HAP-1 (cell line): ENCODE results near the gene OXER1.

Experiments used
- DNase-seq, 2 experiments: peaks; one replicate each; pipeline ENCODE4 v3.0.0-alpha.2; 2016 to 2020; ENCODE audit warnings: low spot score in 2 of 2
- H3K27me3 ChIP-seq: fragments of 250-450 bp; sonication (Bioruptor Pico); 2 replicates; pipeline ENCODE4 v1.5.1; 2020; ENCODE audit warnings: low read depth, mild to moderate bottlenecking, moderate library complexity
- H3K36me3 ChIP-seq: fragments of 250-450 bp; sonication (Bioruptor Pico); replicated peaks from 2 replicates; pipeline ENCODE4 v1.5.1; 2020; ENCODE audit warnings: mild to moderate bottlenecking
- H3K4me1 ChIP-seq: fragments of 250-450 bp; sonication (Bioruptor Pico); 2 replicates; pipeline ENCODE4 v1.5.1; 2020; ENCODE audit warnings: mild to moderate bottlenecking
- H3K4me3 ChIP-seq: fragments of 250-450 bp; sonication (Bioruptor Pico); 2 replicates; pipeline ENCODE4 v1.5.1; 2020; ENCODE audit warnings: mild to moderate bottlenecking, moderate library complexity
- H3K9me3 ChIP-seq: fragments of 250-450 bp; sonication (Bioruptor Pico); 2 replicates; pipeline ENCODE4 v1.5.1; 2020; ENCODE audit warnings: mild to moderate bottlenecking, moderate library complexity
- in situ Hi-C: fragments of 300-500 bp; cut with MboI; formaldehyde crosslinking; loops from 3 replicates; pipeline ENCODE4 v1.14.3; 2020; ENCODE audit warnings: low sequenced_read_pairs, inconsistent platforms, mixed read lengths

OXER1 gene

DNA sequence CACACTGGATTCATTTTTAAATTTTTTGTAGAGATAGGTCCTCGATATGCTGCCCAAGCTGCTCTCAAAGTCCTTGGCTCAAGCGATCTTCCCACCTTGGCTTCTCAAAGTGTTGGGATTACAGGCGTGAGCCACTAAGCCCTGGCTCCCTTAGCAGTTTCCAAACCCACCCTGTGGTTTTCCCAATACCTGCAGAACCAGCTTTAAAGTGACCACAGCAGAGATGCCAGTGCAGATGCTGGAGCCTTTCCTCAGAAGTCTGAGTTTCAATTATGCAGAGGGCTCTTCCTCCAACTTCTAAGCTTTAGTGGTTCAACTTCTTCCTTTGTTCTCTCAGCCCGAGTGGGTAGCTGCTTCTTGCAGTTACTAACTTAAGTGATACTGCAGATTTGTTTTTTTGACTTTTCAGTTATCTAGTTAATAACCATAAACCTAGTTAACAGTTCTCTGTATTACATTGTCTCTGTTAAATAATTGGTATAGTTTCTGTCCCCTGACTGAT, 36.6 kb upstream of the OXER1 start:
- no peaks in the 10 kb centered on the region for H3K4me1 ChIP-seq
- no peaks in the 10 kb centered on the region for H3K27me3 ChIP-seq
- in situ Hi-C loops = no loop called here
- no peak for DNase-seq
- H3K9me3 ChIP-seq = no peaks in the 10 kb centered on the region
- H3K4me3 ChIP-seq = no peak overlapping the region
- no peaks in the 10 kb centered on the region for H3K36me3 ChIP-seq

DNA sequence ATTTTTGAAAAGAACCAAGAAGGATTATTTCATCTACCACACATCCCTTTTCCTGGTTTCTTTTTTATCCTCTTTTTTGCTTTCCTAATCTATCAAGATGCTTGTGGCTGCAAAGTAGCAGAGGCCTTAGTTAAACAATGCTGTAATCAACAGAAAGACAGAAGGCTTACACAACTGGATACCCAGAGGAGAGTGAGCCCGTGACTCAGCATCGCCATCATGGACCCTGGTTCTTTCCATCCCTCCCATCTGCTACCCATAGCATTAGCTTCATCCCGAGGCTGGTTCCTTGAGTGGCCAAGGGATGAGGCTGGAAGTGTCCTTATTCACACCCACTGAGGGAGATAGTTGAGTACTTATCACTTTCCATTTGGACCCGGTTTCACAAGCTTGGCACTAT, 35.9 kb upstream of the OXER1 start:
- Histone ChIP-seq H3K27me3 (no peaks in the 10 kb centered on the region), H3K4me3 (no peak overlapping the region), H3K4me1 (peaks cover 1% of the 10 kb centered on the region), H3K9me3 (no peaks in the 10 kb centered on the region), H3K36me3 (no peaks in the 10 kb centered on the region)
- no peak for DNase-seq
- in situ Hi-C loops = no loop called here

DNA sequence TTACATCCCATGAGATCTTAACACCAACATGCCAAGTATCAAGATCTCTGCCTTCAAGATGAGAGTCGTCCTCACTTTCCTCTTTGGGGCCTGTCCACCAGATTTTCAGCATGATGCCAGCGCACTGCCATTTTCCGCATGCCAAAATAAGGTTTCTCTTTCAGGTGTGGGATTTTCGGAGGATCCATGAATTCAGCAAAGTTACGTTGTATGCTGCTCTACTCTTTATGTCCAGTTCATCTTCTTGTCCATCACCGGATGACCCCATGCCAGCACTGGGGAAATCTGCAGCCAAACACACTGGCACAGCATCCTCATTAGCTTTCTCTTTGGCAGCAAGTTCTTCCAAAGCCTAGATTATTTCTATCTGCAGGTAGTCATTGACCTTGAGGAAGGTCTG, 33.3 kb upstream of the OXER1 start:
- no peak for DNase-seq
- Histone ChIP-seq H3K9me3 (no peaks in the 10 kb centered on the region), H3K36me3 (no peaks in the 10 kb centered on the region; the same call in 1 of the 2 replicates), H3K27me3 (no peaks in the 10 kb centered on the region), H3K4me1 (peaks cover 13% of the 10 kb centered on the region), H3K4me3 (no peak overlapping the region)
- in situ Hi-C loops = no loop called here

DNA sequence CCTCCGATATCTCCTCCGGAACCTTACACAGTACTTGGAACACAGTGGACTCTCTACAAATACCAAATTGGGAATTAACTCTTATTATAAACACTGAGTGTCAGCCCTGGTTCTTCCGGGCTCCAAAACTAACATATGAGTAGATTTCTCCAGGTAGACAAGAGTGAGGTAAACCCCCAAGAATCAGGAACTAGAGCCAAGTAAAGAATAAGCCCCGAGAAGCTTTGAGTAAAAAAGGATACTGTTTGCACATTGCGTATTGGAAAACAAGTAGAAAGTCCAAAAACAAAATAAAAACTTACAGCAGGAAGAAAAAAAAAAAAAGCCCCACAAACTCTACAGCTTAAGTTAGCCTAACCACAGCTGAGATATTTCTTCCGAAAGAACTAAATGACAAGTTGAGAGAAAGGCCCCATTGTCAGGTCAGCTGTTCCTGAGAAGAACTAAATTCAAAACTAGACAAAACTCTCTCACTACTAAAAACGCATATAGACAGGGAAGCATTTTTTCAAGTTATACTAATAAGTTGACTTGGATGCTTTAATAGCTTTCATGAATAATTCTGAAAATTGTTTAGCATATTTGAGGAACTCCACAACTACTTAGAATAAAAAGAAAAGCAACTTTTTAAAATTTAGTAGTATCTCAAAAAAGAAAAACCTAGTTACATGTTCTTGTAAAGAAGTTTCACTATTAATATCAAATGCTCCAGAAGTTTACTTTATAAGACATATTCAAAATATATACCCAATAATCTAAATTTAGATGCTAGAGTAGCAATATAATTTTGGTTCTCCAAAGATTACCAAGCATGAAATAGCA, 32.7 kb upstream of the OXER1 start:
- H3K4me1 ChIP-seq = peaks cover 17% of the 10 kb centered on the region

DNA sequence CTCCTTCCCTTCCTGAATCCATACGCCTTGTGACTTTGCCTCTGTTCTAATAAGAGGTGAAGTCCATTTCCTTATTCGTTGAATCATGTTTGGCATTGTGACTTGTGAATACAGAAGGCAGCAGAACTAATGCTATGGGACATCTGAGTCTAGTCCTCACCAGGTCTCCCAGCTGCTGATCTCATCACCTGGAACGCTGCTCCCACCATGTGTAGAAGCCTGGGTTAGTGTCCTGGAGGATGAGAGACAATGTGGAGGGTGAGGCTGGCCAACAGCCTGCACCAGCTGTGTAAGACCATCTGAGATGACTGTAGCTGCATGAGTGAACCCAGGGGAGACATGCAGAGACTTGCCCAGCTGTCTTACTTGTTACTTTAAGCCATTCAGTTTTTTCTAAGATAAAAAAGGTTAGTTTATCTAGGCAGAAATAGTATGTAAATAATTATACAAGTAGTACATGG, 31.9 kb upstream of the OXER1 start:
- no peak for DNase-seq
- in situ Hi-C loops = no loop called here
- Histone ChIP-seq H3K36me3 (no peaks in the 10 kb centered on the region; the same call in 1 of the 2 replicates), H3K4me3 (no peak overlapping the region), H3K4me1 (peaks cover 21% of the 10 kb centered on the region), H3K27me3 (no peaks in the 10 kb centered on the region), H3K9me3 (no peaks in the 10 kb centered on the region)

More for the DNA sequence above, 32.7 kb upstream of the OXER1 start:
- in situ Hi-C loops = no loop called here
- Histone ChIP-seq H3K9me3 (no peaks in the 10 kb centered on the region), H3K4me3 (no peak overlapping the region), H3K36me3 (no peaks in the 10 kb centered on the region; the same call in 1 of the 2 replicates), H3K27me3 (no peaks in the 10 kb centered on the region)
- DNase-seq = no peak

DNA sequence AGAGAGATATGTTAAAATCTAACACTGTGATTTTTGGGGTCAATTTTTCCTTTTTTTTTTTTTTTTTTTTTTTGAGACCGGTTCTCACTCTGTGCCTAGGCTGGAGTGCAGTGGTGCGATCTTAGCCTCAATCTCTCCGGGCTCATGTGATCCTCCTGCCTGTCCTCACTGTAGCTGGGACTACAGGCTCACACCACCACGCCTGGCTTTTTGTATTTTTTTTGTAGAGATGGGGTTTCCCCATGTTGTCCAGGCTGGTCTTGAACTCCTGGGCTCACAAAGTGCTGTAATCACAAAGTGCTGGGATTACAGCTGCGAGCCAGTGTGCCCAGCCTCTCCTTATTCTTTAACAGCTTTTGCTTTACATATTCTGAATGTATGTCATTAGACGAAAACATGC, 31.3 kb upstream of the OXER1 start:
- H3K4me3 ChIP-seq = no peak overlapping the region
- H3K9me3 ChIP-seq = no peaks in the 10 kb centered on the region
- H3K4me1 ChIP-seq = peaks cover 21% of the 10 kb centered on the region
- no peaks in the 10 kb centered on the region for H3K27me3 ChIP-seq
- in situ Hi-C loops = no loop called here
- DNase-seq = no peak
- no peaks in the 10 kb centered on the region; the same call in 1 of the 2 replicates for H3K36me3 ChIP-seq

DNA sequence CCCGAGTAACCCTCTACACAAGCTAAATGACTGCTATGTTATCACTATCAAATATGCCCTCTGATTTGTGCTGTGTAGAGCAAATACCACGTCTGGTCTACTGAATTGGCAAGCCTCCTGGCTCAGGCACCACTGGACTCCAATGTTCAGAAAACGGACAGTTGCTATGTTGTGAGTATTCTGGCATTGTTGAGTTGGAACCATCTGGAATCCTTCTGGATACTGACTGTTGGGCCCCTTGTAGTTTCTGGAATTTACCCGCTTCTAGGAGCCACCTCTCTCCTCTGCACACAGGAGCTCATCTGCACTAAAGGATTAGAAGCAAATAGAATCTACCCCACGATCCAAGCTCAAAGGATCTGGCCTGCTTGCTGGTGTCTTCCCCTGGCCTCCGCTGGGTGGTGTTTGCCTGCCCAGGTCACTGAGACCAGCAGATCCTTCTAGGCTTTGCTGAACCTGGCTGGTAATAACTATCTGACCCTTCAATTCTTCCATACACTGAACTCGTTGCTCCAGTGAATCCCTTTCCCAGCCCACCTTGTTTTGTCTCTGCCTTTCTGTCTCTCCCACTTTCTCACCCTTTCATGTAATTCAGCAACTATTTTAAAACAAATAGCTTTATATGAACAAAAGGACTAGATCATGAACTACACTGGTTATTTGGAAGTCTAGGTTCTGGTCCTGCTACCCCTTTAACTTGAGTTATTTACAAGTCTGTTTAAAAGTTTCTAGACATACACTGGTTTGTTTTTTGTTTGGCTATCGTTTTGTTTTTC, 30.5 kb upstream of the OXER1 start:
- H3K4me3 ChIP-seq = peak overlapping the region; percentile 58
- no peaks in the 10 kb centered on the region; the same call in 1 of the 2 replicates for H3K36me3 ChIP-seq
- no peaks in the 10 kb centered on the region for H3K27me3 ChIP-seq
- DNase-seq = peak; percentile 79 to 82
- no peaks in the 10 kb centered on the region for H3K9me3 ChIP-seq
- H3K4me1 ChIP-seq = peaks cover 21% of the 10 kb centered on the region
- in situ Hi-C loops = no loop called here

DNA sequence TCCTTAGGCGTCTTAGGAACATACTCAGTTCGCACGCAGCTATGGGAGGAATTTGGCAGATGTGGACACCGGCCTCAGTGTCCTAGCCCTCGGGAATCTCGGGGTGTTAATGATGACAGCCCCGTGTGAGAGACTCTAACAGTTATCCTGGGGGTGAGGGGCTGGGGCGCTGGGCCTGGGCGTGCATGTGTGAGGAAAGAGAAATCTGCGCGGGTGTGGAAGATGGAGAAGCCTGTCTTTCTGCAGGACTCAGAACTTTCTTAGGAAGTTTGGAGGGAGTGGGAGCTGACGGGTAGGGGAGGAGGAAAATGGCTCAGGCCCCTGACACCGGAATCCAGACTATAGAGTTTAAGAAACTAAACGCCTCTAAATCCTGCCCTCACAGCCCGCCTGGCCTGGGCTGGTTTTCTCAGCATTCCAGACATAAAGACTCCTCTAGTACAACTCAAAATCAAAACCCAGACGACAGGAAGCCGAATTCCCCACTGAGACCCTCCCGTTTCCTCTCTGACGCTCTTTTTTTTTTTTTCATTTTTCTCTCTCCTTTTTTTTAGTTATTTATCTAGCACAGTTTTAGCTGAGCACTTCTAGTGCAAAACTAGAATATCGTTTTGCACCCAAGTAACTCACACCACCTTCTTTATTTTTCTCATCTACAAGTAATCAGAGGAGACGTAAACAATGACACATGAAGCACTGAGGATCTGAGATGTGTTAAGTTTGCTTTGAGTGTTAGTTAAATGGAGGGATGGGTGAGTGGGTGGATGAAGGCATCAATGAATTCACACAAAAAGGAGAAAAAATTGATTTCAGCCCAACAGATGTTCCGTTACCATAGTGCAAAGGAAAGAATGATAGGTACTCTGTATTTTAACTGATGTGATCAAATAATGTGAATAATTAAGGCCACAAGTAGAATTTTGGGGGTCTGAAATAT, 29.7 kb upstream of the OXER1 start:
- H3K27me3 ChIP-seq = no peaks in the 10 kb centered on the region
- peaks cover 21% of the 10 kb centered on the region for H3K4me1 ChIP-seq
- peak overlapping the region; percentile 58 for H3K4me3 ChIP-seq
- H3K9me3 ChIP-seq = no peaks in the 10 kb centered on the region
- peaks cover 3% of the 10 kb centered on the region for H3K36me3 ChIP-seq
- in situ Hi-C loops = no loop called here
- peak; percentile 48 to 54 for DNase-seq

DNA sequence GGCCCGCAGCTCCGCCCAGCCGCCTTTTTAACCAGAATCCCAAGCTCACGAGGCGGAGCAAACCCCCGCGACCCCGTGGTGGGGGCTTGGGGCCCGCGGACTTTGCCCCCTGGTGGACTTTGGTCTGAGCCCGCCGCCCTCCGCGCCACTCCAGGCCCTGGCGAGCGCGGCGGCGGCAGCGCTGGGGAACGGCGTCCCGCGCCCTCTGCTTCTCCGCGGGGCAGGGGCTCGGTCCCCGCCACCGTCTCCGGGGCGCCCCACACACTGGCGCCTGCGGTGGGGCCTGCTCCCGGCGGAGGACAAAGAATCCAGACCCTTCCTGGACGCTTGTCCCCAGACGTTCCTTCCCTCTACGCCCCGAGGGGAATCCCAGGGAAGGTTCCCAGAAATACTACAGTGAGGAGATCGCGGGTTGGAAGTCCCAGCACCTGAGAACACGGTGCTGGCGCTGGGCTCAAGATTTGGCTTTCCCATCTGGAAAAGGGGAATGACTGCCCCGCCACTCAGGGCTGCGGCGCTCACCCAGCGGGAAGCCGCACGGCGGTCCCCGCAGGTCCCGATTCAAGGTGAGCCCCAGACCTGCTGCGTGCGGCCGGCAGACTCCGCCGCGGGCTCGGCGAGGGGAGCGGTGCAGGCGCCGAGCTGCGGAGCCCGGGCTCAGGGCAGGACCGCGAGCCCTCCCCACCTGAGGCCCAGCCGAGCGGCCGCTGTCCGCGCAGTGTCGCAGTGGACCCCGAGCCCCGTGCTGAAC, 28.8 kb upstream of the OXER1 start, which contains the start of gene HAAO:
HAAO (minus strand) TSS at position 1 of the 751 bp plus-strand sequence. CDS start 47 bp downstream, outside the sequence.
- in situ Hi-C loops = no loop called here
- peak; percentile 58 to 79 for DNase-seq
- no peaks in the 10 kb centered on the region for H3K9me3 ChIP-seq
- H3K27me3 ChIP-seq = no peaks in the 10 kb centered on the region
- H3K36me3 ChIP-seq = peaks cover 5% of the 10 kb centered on the region
- peak within 1 kb of the TSS; percentile 58 for H3K4me3 ChIP-seq
- H3K4me1 ChIP-seq = peaks cover 21% of the 10 kb centered on the region

DNA sequence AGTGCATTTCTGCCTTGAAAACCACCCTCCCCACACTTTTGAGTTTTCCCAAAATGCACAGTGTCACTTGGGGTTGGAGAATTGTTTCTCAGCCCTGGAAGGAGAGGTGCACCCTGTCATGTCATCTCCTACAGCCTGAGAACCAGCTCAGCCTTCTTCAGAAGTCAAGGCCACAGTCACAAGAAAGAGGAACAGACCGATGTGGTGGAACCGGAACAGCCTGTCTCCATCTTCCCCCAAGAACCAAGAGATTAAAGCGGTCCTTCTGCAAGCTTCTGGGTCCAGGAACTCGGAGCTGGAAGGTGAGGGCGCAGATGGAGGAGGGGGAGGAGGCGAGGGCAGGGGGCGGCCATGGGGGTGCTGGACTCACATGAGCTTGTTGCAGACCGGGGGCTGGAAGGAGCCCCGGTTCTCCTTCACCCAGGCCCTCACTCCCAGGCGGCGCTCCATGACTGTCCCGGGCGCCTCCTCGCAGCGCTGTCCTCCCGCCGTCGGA, 28.2 kb upstream of the OXER1 start:
- Histone ChIP-seq H3K9me3 (no peaks in the 10 kb centered on the region), H3K4me3 (peak overlapping the region; percentile 58), H3K4me1 (peaks cover 21% of the 10 kb centered on the region), H3K36me3 (peaks cover 5% of the 10 kb centered on the region), H3K27me3 (no peaks in the 10 kb centered on the region)
- in situ Hi-C loops = no loop called here
- no peak for DNase-seq

DNA sequence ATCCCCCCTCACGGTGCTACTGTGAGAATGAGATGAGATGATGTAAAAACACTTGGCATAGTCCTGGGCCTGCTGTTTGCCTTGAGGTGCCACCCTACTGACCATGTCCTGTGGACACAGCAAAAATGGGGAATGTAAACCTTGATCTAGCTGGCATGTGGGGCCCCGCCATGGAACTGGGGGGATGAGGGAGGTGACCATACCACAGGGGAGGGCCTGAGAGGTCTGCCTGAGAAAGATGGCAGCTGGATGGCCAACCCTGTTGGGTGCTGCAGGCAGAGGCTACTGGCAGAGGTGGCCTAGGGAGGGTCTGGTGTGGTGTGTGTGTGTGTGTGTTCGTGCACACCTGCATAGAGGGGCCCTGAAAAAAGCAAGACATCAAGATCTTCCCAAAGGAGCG, 27.7 kb upstream of the OXER1 start:
- no peaks in the 10 kb centered on the region for H3K9me3 ChIP-seq
- peaks cover 21% of the 10 kb centered on the region for H3K4me1 ChIP-seq
- peak overlapping the region; percentile 58 for H3K4me3 ChIP-seq
- no peak for DNase-seq
- in situ Hi-C loops = no loop called here
- peaks cover 5% of the 10 kb centered on the region for H3K36me3 ChIP-seq
- H3K27me3 ChIP-seq = no peaks in the 10 kb centered on the region

DNA sequence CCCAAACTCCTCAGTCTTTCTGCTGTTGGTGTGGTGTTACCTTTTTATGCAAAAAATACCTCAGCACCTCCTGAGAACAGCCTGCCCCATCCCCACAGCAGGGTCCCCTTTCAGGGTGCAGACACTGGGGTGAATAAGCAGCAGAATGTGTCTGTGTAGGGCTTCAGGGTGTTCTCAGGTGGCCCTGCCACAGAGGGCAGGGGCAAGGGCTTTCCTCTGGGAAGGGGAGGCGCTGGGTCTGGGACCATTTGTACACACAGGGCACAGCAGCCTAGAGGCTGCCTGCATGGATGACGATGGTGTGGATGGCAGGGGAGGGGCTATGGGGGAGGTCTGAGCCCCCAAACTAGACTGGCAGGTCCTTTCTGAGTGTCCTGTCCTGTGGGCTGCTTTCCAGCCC, 25.8 kb upstream of the OXER1 start:
- Histone ChIP-seq H3K9me3 (no peaks in the 10 kb centered on the region), H3K27me3 (no peaks in the 10 kb centered on the region), H3K4me1 (peaks cover 18% of the 10 kb centered on the region), H3K4me3 (no peak overlapping the region), H3K36me3 (peaks cover 5% of the 10 kb centered on the region)
- no peak for DNase-seq
- in situ Hi-C loops = no loop called here
